Measurements from ENCODE around the gene DLGAP1.
A peak's percentile ranks its signal among the peaks of the same experiment; 100 is the strongest.

DLGAP1 gene

DNA sequence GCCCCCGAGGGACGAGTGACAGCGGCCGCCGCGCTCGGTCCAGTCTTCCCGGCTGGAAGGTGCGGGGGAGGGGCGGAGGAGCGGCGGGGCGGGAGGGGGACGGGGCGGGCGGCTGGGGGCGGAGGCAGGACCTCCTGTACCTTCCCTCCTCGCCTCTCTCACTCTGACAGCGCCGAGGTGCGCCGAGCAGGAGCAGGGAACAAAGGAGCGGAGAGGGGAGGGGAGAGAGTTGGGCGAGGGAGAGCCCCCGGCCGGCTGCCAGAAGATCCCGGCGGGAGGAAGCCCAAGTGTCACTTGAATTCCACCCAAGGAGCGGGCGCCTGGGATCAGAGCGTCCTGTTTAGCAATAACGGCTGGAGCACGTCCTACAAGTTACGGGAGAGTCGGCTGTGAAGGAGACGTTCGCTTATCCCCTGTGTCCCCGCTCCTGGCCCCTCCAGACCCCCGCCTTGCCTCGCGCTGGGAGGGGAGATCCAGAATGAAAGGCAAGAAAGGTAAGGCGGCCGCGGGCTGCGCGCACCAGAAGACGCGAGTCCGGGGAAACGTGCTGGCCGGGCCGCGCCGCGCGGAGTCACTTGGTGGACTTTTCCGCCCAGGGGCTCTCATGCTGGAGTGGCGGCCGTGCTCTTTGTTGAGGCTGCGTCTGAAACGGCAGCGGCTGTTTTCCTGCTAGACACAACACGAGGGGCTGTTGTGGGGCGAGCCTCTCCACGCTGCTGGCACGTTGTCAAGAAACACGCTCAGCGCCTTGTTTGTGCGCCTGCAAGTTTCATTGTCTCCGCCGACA, 1004.9 kb downstream of the DLGAP1 start, which contains the start of gene TGIF1:
TSS of gene TGIF1 (plus strand) at position 161 of the 787 bp plus-strand sequence. CDS start at position 479, 318 bp downstream.
- ChIA-PET CTCF (interaction anchor here (1.0 to 5.2 kb wide), 4 partner anchors 135 to 220 kb away, joined by 3 to 54 read pairs (median 3); no protein-coding TSS in a partner anchor), POLR2A (interaction anchor here (0.7 to 4.0 kb wide), 9 partner anchors 12 to 153 kb away, joined by 3 to 31 read pairs (median 9); no protein-coding TSS in a partner anchor)
- Histone ChIP-seq H3K4me1 (ENCODE audit: control insufficient read depth, insufficient read depth, low read length) (peaks cover 9% of the 10 kb centered on the region), H3K27ac (ENCODE audit: extremely low read depth, low read depth, low read length) (peak within 1 kb of the TSS; percentile 98), H3K9me3 (ENCODE audit: control insufficient read depth, insufficient read depth, low read depth, low read length) (no peaks in the 10 kb centered on the region), H3K36me3 (ENCODE audit: control insufficient read depth in 2 of 2, insufficient read depth in 1 of 2, low read length in 2 of 2) (no peaks in the 10 kb centered on the region), H3K4me3 (ENCODE audit: low read depth, low read length) (peak within 1 kb of the TSS; percentile 56)
- TF ChIP-seq ZIC2 (tag by site-specific recombination; IDR thresholded peaks at IDR 0.05) (no peak), ZXDB (tag by site-specific recombination; IDR thresholded peaks at IDR 0.05) (peak; percentile 56), ZBTB20 (tag by site-specific recombination; IDR thresholded peaks at IDR 0.05) (peak; percentile 9; the same call in 1 of the 2 replicates), ZBTB8A (tag by site-specific recombination; IDR thresholded peaks at IDR 0.05) (peak; percentile 59), ZNF214 (tag by site-specific recombination; IDR thresholded peaks at IDR 0.05; ENCODE audit: borderline replicate concordance) (no peak), ZFP3 (tag by site-specific recombination; IDR thresholded peaks at IDR 0.05; ENCODE audit: low read depth) (no peak), ZNF341 (tag by site-specific recombination; IDR thresholded peaks at IDR 0.05; ENCODE audit: low read depth) (peak; percentile 62), MZF1 (tag by site-specific recombination; IDR thresholded peaks at IDR 0.05; ENCODE audit: borderline replicate concordance) (no peak), HOXD13 (CRISPR knock-in tag; IDR thresholded peaks at IDR 0.05; ENCODE audit: borderline replicate concordance) (0 out of 2 replicates have a peak, but pooled peaks have one; percentile 25), ZSCAN16 (tag by site-specific recombination; IDR thresholded peaks at IDR 0.05) (no peak), KLF8 (tag by site-specific recombination; IDR thresholded peaks at IDR 0.05) (peak; percentile 4; the same call in 1 of the 2 replicates), ZNF121 (tag by site-specific recombination; IDR thresholded peaks at IDR 0.05) (0 out of 2 replicates have a peak, but pooled peaks have one; percentile 20), KLF9 (tag by site-specific recombination; IDR thresholded peaks at IDR 0.05; ENCODE audit: low read depth) (0 out of 2 replicates have a peak, but pooled peaks have one; percentile 22), ZFP69B (tag by site-specific recombination; IDR thresholded peaks at IDR 0.05) (no peak), ZSCAN23 (tag by site-specific recombination; IDR thresholded peaks at IDR 0.05) (no peak), ZNF248 (tag by site-specific recombination; IDR thresholded peaks at IDR 0.05) (no peak), SCRT2 (tag by site-specific recombination; IDR thresholded peaks at IDR 0.05) (peak; percentile 4; the same call in 1 of the 2 replicates), ZNF423 (tag by site-specific recombination; IDR thresholded peaks at IDR 0.05) (no peak), ZNF394 (tag by site-specific recombination; IDR thresholded peaks at IDR 0.05; ENCODE audit: borderline replicate concordance) (0 out of 2 replicates have a peak, but pooled peaks have one; percentile 9), ZNF473 (tag by site-specific recombination; IDR thresholded peaks at IDR 0.05) (no peak)
- TF ChIP-seq, protein P1, sequence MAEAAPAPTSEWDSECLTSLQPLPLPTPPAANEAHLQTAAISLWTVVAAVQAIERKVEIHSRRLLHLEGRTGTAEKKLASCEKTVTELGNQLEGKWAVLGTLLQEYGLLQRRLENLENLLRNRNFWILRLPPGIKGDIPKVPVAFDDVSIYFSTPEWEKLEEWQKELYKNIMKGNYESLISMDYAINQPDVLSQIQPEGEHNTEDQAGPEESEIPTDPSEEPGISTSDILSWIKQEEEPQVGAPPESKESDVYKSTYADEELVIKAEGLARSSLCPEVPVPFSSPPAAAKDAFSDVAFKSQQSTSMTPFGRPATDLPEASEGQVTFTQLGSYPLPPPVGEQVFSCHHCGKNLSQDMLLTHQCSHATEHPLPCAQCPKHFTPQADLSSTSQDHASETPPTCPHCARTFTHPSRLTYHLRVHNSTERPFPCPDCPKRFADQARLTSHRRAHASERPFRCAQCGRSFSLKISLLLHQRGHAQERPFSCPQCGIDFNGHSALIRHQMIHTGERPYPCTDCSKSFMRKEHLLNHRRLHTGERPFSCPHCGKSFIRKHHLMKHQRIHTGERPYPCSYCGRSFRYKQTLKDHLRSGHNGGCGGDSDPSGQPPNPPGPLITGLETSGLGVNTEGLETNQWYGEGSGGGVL (tag by site-specific recombination; IDR thresholded peaks at IDR 0.05): peak; percentile 93
- TF ChIP-seq, protein P2, sequence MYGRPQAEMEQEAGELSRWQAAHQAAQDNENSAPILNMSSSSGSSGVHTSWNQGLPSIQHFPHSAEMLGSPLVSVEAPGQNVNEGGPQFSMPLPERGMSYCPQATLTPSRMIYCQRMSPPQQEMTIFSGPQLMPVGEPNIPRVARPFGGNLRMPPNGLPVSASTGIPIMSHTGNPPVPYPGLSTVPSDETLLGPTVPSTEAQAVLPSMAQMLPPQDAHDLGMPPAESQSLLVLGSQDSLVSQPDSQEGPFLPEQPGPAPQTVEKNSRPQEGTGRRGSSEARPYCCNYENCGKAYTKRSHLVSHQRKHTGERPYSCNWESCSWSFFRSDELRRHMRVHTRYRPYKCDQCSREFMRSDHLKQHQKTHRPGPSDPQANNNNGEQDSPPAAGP (tag by site-specific recombination; IDR thresholded peaks at IDR 0.05): no peak
- TF ChIP-seq, protein P3, sequence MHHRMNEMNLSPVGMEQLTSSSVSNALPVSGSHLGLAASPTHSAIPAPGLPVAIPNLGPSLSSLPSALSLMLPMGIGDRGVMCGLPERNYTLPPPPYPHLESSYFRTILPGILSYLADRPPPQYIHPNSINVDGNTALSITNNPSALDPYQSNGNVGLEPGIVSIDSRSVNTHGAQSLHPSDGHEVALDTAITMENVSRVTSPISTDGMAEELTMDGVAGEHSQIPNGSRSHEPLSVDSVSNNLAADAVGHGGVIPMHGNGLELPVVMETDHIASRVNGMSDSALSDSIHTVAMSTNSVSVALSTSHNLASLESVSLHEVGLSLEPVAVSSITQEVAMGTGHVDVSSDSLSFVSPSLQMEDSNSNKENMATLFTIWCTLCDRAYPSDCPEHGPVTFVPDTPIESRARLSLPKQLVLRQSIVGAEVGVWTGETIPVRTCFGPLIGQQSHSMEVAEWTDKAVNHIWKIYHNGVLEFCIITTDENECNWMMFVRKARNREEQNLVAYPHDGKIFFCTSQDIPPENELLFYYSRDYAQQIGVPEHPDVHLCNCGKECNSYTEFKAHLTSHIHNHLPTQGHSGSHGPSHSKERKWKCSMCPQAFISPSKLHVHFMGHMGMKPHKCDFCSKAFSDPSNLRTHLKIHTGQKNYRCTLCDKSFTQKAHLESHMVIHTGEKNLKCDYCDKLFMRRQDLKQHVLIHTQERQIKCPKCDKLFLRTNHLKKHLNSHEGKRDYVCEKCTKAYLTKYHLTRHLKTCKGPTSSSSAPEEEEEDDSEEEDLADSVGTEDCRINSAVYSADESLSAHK (tag by site-specific recombination; IDR thresholded peaks at IDR 0.05): no peak
- TF ChIP-seq, protein P4, sequence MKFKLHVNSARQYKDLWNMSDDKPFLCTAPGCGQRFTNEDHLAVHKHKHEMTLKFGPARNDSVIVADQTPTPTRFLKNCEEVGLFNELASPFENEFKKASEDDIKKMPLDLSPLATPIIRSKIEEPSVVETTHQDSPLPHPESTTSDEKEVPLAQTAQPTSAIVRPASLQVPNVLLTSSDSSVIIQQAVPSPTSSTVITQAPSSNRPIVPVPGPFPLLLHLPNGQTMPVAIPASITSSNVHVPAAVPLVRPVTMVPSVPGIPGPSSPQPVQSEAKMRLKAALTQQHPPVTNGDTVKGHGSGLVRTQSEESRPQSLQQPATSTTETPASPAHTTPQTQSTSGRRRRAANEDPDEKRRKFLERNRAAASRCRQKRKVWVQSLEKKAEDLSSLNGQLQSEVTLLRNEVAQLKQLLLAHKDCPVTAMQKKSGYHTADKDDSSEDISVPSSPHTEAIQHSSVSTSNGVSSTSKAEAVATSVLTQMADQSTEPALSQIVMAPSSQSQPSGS (tag by site-specific recombination; IDR thresholded peaks at IDR 0.05; ENCODE audit: low read depth): no peak
- TF ChIP-seq, protein P5, sequence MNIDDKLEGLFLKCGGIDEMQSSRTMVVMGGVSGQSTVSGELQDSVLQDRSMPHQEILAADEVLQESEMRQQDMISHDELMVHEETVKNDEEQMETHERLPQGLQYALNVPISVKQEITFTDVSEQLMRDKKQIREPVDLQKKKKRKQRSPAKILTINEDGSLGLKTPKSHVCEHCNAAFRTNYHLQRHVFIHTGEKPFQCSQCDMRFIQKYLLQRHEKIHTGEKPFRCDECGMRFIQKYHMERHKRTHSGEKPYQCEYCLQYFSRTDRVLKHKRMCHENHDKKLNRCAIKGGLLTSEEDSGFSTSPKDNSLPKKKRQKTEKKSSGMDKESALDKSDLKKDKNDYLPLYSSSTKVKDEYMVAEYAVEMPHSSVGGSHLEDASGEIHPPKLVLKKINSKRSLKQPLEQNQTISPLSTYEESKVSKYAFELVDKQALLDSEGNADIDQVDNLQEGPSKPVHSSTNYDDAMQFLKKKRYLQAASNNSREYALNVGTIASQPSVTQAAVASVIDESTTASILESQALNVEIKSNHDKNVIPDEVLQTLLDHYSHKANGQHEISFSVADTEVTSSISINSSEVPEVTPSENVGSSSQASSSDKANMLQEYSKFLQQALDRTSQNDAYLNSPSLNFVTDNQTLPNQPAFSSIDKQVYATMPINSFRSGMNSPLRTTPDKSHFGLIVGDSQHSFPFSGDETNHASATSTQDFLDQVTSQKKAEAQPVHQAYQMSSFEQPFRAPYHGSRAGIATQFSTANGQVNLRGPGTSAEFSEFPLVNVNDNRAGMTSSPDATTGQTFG (tag by site-specific recombination; IDR thresholded peaks at IDR 0.05; ENCODE audit: borderline replicate concordance): no peak
- TF ChIP-seq, protein P6, sequence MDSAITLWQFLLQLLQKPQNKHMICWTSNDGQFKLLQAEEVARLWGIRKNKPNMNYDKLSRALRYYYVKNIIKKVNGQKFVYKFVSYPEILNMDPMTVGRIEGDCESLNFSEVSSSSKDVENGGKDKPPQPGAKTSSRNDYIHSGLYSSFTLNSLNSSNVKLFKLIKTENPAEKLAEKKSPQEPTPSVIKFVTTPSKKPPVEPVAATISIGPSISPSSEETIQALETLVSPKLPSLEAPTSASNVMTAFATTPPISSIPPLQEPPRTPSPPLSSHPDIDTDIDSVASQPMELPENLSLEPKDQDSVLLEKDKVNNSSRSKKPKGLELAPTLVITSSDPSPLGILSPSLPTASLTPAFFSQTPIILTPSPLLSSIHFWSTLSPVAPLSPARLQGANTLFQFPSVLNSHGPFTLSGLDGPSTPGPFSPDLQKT (IDR thresholded peaks at IDR 0.05; ENCODE audit: borderline replicate concordance, low read depth, low read length): no peak
